Esophagus muscularis mucosa (tissue), 4 donors: Measurements from ENCODE around the gene BTBD17. TPM values are rescaled to one million over a fixed set of nuclear protein-coding genes. Genes with fewer than 3 reads are reported as not detected.

Experiments used
- DNase-seq: peaks from one replicate; pipeline ENCODE4 v3.0.0-alpha.2; 2017; ENCODE audit errors: extremely low spot score
- H3K27ac ChIP-seq, 4 donors: fragments of 200-600 bp; sonication (generic); replicated peaks in 1 of 4; 1 replicate in 3 of 4; 2 replicates in 1 of 4; pipeline ENCODE4 v1.5.1; 2016 to 2019; ENCODE audit warnings: mild to moderate bottlenecking in 1 of 4
- H3K27me3 ChIP-seq, 4 donors: fragments of 200-600 bp; sonication (generic); one replicate each; pipeline versions ENCODE4 v1.5.1 to v1.6.0; 2016 to 2019
- H3K36me3 ChIP-seq, 4 donors: fragments of 200-600 bp; sonication (generic); one replicate each; pipeline ENCODE4 v1.5.1; 2016 to 2019
- H3K4me1 ChIP-seq, 4 donors: fragments of 200-600 bp; sonication (generic); one replicate each; pipeline ENCODE4 v1.5.1; 2016 to 2019
- H3K4me3 ChIP-seq, 4 donors: fragments of 200-600 bp; sonication (generic); 1 replicate in 2 of 4; 2 replicates in 2 of 4; pipeline ENCODE4 v1.5.1; 2016 to 2019; ENCODE audit warnings: mild to moderate bottlenecking in 4 of 4, moderate library complexity in 1 of 4
- H3K9me3 ChIP-seq, 4 donors: fragments of 200-600 bp; sonication (generic); 1 replicate in 3 of 4; 2 replicates in 1 of 4; pipeline ENCODE4 v1.5.1; 2016 to 2019
- CTCF ChIP-seq, 3 experiments: fragments of 200-600 bp in 2 of 3; fragments of 450-650 bp in 1 of 3; sonication (generic) in 2 of 3; IDR thresholded peaks; one replicate each; pipeline ENCODE4 v1.5.1; 2017 to 2019; ENCODE audit warnings: antibody characterized with exemption in 3 of 3, mild to moderate bottlenecking in 2 of 3, moderate library complexity in 1 of 3
- EP300 ChIP-seq: sonication (generic); formaldehyde crosslinking; IDR thresholded peaks from one replicate; pipeline ENCODE4 v1.6.1; 2017; ENCODE audit warnings: antibody characterized with exemption
- POLR2A ChIP-seq: fragments of 450-650 bp; IDR thresholded peaks from one replicate; pipeline ENCODE4 v1.6.1; 2017; ENCODE audit warnings: antibody characterized with exemption, moderate library complexity, mild to moderate bottlenecking, low read depth
- POLR2AphosphoS5 ChIP-seq, 2 donors: sonication (generic); formaldehyde crosslinking; IDR thresholded peaks; one replicate each; pipeline ENCODE4 v1.6.1; 2017; ENCODE audit warnings: antibody characterized with exemption in 2 of 2
- WGBS: methylation state at CpG from one replicate; pipeline ENCODE4 v1.1.5; 2018; 5-methylcytosine and 5-hydroxymethylcytosine counted together
- intact Hi-C: fragments of 100-400 bp; cut with DNase I; formaldehyde crosslinking; loops from one replicate; pipeline ENCODE4 v1.15.1; 2023
- total RNA-seq, 4 donors: library from RNA; depleted of rRNA; stranded (reverse); fragments of >200 nt; gene quantifications; one replicate each; pipeline versions ENCODE4 v1.1.0 to v1.2.1, GENCODE V29; 2016

Gene BTBD17
- total RNA-seq, 4 donors from 2014 or later, result 0.17 TPM; not detected in 3

GRCh38 chr17:74336307-74336706 lies 25.4 kb downstream of the BTBD17 start:
- TF ChIP-seq POLR2AphosphoS5 (IDR thresholded peaks at IDR 0.05) (no peak), POLR2A (no peak), CTCF (IDR thresholded peaks at IDR 0.05) (no peak), EP300 (no peak)
- no peak overlapping the region for H3K4me3 ChIP-seq
- no peak for DNase-seq
- intact Hi-C loops, result no loop called here
- H3K4me1 ChIP-seq, result no peaks in the 10 kb centered on the region
- WGBS, result 79% methylated on average over 7 of the region's 7 CpGs
- H3K27ac ChIP-seq, result no peak overlapping the region
- peaks cover 0 to 12% (median 9%) of the 10 kb centered on the region in 4 donors for H3K9me3 ChIP-seq
- H3K36me3 ChIP-seq, result no peaks in the 10 kb centered on the region
- peaks cover 0 to 82% (median 0%) of the 10 kb centered on the region in 4 donors for H3K27me3 ChIP-seq

GRCh38 chr17:74335529-74336062 lies 26.1 kb downstream of the BTBD17 start:
- peaks cover 0 to 83% (median 0%) of the 10 kb centered on the region in 4 donors for H3K27me3 ChIP-seq
- no peaks in the 10 kb centered on the region for H3K36me3 ChIP-seq
- H3K9me3 ChIP-seq, result peaks cover 0 to 12% (median 9%) of the 10 kb centered on the region in 4 donors
- no peak for DNase-seq
- no peak for TF ChIP-seq POLR2AphosphoS5 (IDR thresholded peaks at IDR 0.05)
- no peak for TF ChIP-seq POLR2A
- no peak for TF ChIP-seq EP300
- TF ChIP-seq CTCF (IDR thresholded peaks at IDR 0.05), result no peak
- 83% methylated on average over 5 of the region's 5 CpGs for WGBS
- H3K27ac ChIP-seq, result no peak overlapping the region
- H3K4me1 ChIP-seq, result no peaks in the 10 kb centered on the region
- intact Hi-C loops, result no loop called here
- no peak overlapping the region for H3K4me3 ChIP-seq

- no peak for DNase-seq
- TF ChIP-seq EP300 (no peak), POLR2AphosphoS5 (IDR thresholded peaks at IDR 0.05) (no peak), POLR2A (no peak), CTCF (IDR thresholded peaks at IDR 0.05) (no peak)
- H3K9me3 ChIP-seq, result peaks cover 0 to 12% (median 9%) of the 10 kb centered on the region in 4 donors
- no peaks in the 10 kb centered on the region for H3K36me3 ChIP-seq
- no peak overlapping the region for H3K4me3 ChIP-seq
- H3K4me1 ChIP-seq, result no peaks in the 10 kb centered on the region
- no peak overlapping the region for H3K27ac ChIP-seq
- intact Hi-C loops, result no loop called here
- H3K27me3 ChIP-seq, result peaks cover 0 to 83% (median 0%) of the 10 kb centered on the region in 4 donors
- 94% methylated on average over 2 of the region's 2 CpGs for WGBS
Observed at GRCh38 chr17:74334393-74335039, 27.2 kb downstream of the BTBD17 start.

GRCh38 chr17:74332763-74333283 lies 28.8 kb downstream of the BTBD17 start:
- intact Hi-C loops, result no loop called here
- peaks cover 0 to 12% (median 9%) of the 10 kb centered on the region in 4 donors for H3K9me3 ChIP-seq
- no peak for TF ChIP-seq POLR2A
- no peak for TF ChIP-seq CTCF (IDR thresholded peaks at IDR 0.05)
- no peak for TF ChIP-seq POLR2AphosphoS5 (IDR thresholded peaks at IDR 0.05)
- TF ChIP-seq EP300, result no peak
- no peaks in the 10 kb centered on the region for H3K4me1 ChIP-seq
- WGBS, result 35% methylated on average over 8 of the region's 11 CpGs
- no peak overlapping the region for H3K4me3 ChIP-seq
- H3K27ac ChIP-seq, result no peak overlapping the region
- DNase-seq, result no peak
- H3K27me3 ChIP-seq, result peaks cover 0 to 82% (median 0%) of the 10 kb centered on the region in 4 donors
- no peaks in the 10 kb centered on the region for H3K36me3 ChIP-seq
